HG03575 (cell line): ENCODE data around the gene FOXL2NB.
"Not testable (repeated sequence)": the region's sequence is repeated elsewhere in the genome, so short reads cannot be mapped to it uniquely, and the experiment has no call there.

Experiments
- ATAC-seq: cut with Tn5 transposase; IDR thresholded peaks from one replicate; pipeline ENCODE4 v1.9.1; 2021; ENCODE audit not compliant: unreplicated experiment, insufficient number of reproducible peaks, low FRiP score; ENCODE audit errors: extremely low read depth

Gene FOXL2NB

DNA sequence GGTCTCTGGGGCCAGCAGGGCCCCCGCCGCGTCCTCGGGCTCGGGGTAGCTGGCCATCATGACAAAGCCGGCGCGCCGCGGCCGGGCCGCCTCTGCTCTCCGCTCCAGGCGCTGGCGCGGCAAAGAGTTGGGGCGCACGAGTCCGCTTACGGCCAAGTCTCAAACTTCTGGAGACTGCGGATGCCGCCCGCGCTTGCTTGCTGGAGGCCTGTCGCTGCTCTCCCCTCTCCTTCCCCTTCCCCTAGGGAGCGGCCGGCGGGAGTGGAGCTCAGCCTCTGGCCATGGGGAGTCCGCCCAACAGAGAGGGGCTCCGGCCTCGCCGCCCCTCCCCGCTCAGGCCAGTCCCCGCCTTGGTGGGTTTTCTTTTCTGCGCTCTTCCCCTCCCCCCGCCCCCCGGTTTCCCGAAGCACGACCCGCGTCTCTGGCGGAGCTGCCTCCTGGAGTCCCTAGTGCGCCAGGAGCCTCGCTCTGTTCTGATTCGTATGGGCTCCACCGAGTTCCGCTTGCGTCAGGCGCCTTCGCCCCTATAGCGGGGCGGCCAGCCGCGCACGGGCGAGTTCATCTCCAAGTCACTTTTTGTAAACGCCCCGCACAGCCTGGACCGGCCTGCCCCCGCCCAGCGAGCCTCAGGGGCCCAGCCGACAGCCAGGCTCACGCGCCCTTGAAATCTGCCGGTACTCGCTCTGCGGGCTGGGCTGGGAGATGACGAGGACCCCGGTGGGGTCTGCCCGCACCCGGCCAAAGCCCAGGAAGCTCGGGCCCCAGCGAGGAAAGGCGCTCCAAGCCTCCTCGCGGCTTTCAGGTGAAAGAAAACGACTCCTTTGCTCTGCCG is at the start of gene FOXL2NB, which contains the start of gene FOXL2:
Gene FOXL2NB, plus strand, starts transcription at position 555 of the 832 bp plus-strand sequence. Its CDS starts 148 bp downstream, at position 703.
Gene FOXL2, minus strand, starts transcription at position 475 of the 832 bp plus-strand sequence. Its CDS starts 415 bp downstream, at position 60.
- no peak for ATAC-seq

DNA sequence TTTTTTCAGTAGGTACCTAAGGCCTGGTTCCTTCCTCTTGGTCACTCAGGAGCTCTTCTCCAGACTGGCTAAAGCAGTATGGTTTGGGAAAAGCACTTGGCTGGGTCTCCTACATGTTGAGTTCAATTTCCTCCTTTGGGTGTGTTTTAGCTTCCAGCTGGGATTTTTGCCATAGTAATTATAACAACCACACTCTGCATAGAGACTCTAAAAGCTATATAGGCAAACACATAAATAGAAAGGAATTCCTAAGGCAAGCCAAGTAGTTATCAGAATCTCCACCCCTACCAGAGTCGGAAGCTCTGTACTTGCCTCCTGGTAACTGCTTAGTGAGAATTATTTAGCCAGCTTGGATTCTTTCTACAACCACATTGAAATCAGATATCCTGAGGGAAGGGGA is 48.7 kb upstream of the FOXL2NB start:
- ATAC-seq = no peak

DNA sequence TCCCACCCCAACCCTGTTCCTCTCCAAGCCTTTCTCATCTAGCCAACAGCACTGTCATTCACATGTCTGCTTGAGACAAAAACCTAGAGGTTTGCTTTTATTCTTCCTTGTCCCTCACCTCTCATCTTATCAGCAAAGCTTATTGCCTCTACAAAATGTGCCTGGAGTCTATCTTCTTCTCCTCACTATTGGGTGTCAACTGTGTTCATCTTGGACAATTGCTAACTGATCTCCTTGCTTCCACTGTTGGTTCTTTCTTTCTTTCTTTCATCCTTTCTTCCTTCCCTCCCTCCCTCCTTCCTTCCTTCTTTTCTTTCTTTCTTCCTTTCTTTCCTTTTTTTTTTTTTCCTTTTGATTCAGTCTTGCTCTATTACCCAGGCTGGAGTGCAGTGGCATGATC is 48.3 kb upstream of the FOXL2NB start:
- ATAC-seq = no peak

DNA sequence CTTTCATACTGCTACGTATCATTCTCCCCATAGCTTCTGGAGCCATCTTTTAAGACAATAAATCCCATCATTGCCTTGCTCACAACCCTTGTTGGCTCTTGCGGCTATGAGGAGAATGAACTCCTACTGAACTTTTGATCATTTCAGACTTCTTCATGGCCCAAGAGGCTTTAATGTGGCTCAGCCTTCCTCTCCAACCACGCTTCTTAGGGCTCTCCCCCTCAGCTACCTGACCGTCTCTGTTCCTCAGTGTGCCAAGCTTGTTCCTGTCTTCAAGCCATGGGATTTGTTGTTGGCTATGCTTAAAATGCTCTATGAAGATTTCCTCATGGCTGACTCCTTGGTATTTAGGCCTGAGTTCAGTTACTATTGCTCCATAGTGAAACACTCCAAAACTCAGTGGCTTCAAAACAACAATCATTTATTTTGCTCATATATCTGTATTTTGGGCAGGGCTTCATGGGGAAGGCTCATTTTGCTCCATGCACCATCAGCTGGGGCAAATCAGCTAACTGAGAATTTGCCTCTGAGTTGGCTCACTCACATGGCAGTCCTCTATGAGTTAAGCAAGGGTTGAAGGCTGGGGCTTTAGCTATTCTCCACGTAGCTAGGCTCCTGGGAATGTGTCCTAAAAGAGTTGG is 47.5 kb upstream of the FOXL2NB start:
- no peak for ATAC-seq

DNA sequence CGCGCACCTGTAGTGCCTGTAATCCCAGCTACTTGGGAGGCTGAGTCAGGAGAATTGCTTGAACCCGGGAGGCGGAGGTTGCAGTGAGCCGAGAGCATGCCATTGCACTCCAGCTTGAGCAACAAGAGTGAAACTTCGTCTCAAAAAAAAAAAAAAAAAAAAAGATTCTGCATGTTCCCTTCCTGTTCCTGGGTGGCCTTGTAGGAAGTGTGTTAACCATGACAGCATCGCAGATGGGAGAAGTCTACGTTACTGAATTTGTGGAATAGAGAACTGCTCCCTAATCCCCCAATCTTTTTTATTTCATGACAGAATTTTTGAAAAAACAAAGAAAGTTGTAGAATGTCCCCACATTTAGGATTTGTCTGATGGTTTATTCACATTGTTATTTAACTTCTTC is 45.5 kb upstream of the FOXL2NB start:
- ATAC-seq = no peak

DNA sequence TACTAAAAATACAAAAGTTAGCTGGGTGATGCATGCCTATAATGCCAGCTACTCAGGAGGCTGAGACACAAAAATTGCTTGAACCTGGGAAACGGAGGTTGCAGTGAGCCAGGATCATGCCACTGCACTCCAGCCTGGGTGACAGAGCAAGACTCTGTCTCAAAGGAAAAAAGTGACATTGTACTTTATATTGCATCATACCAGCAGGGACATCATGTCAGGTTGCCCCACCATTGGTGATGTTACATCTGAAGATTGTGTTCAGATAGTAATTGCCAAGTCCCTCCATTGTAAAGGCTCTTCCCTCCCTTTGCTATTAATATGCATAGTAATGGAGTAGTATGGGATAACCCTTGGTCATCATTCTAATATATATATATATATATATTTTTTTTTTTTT is 44.8 kb upstream of the FOXL2NB start:
- ATAC-seq = no peak

DNA sequence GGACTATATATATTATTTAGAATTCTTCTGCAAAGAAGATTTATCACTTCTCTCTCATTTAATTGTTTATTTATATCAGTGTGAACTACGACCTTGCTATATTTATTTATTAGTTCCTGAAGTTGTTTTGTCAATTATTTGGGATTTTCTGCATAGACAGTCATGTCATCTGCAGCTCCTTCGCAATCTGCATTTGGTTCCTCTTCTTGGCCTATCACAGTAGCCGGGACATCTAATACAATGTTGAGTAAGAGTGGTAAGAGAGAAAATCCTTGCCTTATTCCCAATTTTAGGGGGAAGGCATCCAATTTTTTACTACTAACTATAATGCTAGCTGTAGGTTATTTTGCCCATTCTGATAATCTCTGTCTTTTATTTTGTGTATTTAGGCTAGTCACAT is 39.5 kb upstream of the FOXL2NB start:
- ATAC-seq = no peak

DNA sequence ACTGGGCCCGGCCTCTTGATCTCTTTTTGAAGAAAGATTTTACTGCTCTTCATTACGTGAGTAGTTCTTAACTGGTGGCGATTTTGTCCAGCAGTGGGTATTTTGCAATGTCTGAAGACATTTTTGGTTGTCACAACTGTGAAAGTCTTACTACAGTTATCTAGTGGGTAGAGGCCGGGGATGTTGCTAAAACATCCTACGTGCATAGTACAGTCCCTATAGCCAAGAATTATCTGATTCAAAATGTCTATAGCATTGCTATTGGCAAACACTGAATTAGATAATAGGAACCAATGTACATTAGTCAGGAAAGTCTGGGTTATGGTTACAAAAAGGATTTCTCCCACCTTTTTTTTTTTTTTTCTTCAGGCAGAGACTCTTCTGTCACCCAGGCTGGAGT is 38.2 kb upstream of the FOXL2NB start:
- ATAC-seq = no peak

DNA sequence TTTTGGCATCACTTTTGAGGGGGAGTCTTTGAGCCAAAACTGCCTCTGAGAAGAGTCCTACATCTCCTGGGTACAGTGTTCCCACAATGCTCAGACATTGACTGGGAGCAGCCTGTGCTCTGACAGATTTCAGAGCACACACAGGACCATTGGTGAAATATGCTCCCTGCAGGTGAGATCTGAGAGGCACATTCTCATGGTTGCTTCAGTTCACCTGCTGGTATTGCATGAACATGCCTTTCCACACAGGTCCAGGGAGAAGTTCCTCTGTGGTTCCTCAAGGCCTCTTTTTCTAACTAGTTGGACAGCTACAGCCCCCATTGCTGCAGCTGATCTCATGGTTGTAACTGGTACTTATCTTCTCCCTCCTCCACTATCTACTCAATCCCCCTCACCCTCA is 37.1 kb upstream of the FOXL2NB start:
- no peak for ATAC-seq

DNA sequence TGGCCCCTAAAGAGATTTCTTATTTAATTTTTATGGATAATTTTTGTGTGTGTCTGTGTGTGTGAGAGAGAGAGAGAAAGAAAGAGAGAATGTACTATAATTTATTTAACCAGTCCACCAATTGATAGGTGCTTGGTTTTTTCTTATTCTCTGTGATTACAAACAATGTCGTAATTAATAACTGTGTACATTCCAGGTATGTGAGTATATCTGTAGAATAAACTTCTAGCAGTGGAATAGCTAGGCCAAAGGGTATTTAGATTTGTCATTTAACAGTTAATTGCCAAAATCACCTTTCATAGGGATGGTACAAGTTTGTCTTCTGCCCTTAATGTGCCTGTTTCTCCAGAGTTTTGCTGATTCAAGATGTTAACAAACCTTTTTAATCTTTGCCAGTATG is 35.4 kb upstream of the FOXL2NB start:
- no peak for ATAC-seq

DNA sequence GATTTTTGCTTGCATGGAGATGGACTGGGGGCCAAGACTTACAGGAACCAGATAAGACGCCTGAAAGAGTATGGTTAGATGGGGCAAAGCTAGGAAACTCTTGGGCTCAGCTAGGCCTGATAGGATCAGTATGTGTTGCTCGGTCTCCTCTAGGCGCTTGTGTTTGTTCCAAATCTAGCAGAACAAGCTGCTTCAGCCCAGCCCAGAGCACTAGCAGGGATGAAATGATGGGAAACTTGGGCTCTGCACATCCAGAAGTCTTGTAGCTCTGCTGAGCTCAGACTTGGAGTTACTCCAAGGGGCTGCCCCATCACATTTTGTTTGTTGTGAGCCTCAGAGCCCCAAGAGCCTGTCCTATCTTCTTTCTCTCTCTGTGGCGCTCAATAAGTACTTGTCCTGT is 34.8 kb upstream of the FOXL2NB start:
- no peak for ATAC-seq

DNA sequence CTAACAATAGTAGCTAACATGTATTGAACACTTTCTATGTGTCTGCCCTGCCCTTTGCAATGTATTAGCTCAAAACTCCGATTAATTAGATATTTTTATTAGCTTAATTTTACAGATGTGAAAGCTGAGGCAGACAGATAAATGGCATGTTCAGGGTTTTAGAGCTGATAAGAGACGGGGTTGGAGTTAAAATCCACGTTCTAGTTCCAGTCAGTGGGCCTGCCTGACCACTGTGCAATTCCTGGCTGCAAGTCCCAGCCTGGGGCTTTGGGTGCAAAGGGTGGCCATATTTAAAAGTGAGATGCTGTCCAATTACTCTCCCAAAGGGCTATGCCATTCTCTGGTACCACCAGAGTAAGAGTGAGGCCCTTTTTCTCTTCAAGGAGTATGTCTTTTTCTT is 33.3 kb upstream of the FOXL2NB start:
- no peak for ATAC-seq

DNA sequence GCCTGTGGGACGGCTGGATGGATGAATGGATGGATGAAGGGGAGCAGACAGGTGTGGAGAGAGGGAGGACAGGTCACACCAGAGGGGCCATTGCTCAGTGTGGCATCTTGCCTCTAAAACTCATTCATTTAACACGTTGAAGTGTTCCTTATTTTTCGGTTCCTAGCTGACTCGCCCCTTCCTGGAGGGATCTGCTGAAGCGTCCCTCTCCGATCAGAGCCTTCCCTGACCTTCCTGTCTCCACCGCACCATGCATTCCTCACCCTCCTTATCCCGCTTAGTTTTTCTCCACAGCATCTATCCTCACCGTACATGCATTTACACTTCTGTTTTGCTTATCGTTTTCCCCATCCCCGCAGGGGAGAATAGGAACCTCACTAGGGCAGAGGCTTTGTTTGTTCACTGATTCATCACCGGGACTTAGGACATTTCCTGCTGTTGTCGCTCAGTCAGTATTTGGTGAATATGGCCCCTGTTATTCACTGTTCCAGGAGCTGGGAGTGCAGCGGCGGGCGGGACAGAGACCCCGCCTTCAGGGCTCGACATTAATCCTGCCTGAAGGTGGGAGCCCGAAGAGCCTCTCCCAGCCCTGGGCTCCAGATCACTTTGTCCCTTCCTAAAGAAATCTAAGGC is 32.0 kb upstream of the FOXL2NB start:
- no peak for ATAC-seq

DNA sequence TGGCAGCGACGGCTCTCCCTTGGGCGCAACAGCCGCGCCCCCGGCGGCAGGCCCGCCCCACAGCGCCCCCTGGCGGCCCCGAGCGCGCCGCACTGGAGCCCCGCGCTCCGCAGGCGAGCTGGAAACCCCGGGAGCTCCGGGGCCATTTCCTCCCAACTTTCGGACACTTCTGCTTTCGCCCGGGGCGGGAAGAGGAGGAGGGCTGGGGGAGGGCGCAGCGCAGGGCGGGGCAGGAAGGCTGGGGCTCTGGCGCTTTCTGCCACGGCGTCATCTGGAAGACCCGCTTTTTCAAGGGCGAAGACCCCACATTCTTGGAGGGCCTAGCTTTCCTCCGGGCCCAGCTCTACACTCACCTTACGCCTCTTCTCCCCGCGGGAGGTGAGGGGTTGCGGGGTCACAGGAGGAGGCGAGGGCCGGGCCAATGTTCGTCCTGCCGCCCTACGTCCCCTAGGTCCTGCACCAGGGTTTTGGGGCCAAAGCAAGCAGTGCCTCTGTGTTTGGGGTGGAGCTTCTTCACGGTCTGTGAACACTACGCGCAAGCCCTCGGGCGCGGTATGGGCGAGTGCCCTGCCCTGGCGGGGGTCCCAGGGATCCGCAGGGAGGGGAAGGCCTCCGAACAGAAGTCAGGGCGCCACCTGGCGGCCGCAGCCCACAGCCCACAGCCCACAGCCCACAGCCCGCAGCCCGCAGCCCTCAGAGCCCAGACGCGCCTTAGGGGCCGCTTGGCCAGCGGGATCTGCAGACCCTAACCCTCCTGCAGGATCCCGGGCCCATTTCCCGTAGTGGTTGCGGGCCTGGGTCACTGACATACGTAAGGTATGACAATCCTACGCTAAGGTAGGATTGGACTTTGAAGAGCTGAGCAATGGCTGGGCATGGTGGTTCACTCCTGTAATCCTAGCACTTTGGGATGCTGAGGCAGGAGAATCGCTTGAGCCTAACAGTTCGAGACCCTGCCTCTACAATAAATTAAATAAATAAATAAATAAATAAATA is 31.2 kb upstream of the FOXL2NB start:
- peak; percentile 38 for ATAC-seq

DNA sequence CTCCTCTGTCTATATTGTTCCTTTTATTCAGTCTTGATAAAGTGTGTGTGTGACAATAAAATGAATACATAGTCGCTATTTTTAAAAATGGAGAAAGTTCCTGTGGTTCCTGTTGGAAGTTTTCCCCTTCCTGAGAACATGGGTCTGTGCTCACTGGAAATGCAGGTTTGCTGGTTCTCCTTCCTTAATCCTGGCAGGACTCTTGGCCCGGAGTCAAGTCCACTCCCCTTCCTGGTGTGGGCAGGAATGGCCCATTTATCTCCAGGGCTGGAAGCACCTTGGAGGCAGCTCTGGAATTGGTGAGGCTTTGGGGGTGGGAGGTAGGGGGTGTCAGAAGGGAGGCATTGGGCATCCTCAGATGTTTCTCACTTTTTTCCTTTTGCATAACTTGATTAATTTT is 30.2 kb upstream of the FOXL2NB start:
- ATAC-seq = no peak

DNA sequence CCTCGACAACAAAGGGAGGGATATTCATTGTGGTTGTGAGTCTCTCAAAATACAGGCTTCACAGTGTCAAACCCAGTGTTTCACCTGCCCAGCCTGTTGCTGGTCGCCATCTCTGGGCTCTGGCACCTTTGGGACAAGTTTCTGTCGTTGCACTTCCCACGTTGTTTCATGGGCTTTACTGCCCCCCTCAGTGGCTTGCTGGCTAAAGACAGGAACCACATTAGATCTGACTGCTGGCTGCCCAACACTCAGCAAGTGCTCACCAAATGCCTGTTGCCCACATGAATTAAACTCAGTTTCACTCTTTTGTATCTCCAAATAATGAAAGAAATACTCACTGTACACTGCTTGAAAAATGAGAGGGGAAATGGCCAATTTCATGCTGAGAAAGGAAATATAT is 27.7 kb upstream of the FOXL2NB start:
- no peak for ATAC-seq

DNA sequence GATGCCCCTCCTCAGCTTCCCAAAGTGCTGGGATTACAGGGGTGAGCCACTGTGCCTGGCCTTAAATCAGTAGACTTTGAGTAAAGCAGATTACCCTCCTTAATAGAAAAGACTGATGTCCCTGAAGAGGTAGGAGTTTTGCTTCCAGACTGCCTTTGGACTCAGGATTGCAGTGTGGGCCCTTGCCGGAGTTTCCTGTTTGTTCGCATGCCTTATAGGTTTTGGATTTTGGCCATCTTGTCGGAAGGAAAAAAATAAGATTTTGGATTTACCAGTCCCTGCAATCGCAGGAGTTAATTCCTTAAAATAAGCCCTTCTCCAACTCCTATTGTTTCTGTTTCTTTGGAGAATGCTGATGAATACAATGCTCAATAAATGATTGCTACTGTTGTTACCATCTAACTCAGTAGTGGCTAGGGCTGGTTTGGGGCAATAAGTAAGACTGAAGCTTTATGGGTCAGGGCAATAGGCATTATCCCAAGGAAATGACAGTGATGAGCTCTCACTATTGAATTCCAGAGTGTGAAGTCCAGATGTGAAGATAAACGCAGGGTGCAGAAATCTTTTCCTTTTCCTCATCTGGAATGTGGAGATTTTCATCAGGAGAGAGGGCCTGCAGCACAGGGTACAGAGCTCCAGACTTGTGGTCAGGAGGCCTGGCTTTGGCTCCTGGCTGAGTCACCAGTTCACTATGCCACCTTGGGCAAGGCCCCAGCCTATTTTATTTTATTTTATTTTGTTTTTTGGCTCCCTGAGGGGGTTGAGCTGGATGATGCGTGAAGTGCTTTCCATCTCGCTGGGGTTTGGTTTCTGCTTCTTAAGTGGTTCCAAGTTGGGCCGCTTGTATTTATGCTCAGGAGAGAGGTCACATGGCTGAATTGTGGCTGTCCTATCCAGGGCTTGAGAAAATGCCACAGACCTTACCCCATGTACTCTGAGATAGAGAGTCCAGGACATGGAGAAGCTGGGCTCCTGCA is 25.4 kb upstream of the FOXL2NB start:
- no peak for ATAC-seq

DNA sequence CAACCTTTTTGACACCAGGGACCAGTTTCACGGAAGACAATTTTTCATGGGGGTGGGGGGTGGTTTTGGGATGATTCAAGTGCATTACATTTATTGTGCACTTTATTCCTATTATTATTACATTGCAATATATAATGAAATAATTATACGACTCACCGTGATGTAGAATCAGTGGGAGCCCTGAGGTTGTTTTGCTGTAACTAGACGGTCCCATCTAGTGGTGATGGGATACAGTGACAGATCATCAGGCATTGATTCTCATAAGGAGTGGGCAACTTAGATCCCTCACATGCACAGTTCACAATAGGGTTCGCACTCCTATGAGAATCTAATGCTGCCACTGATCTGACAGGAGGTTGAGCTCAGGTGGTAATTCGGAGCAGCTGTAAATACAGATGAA is 24.6 kb upstream of the FOXL2NB start:
- not testable (repeated sequence) for ATAC-seq
